ENCODE measurements around the gene TNFAIP1.

The TNFAIP1 gene

GRCh38 chr17:28391401-28391800, 55.8 kb downstream of the TNFAIP1 start:
- TF ChIP-seq CTCF (conservative IDR thresholded peaks at IDR 0.05; ENCODE audit: low read length), result no peak
- no peak for TF ChIP-seq EZH2phosphoT487 (IDR thresholded peaks at IDR 0.05; ENCODE audit: borderline replicate concordance)
- H3K9ac ChIP-seq (ENCODE audit: low read depth, low read length, poor library complexity, severe bottlenecking), result no peak overlapping the region
- no peak overlapping the region for H3K4me2 ChIP-seq (ENCODE audit: low read depth, low read length, poor library complexity, severe bottlenecking)
- H4K20me1 ChIP-seq (ENCODE audit: insufficient read depth, low read length, poor library complexity, severe bottlenecking), result no peaks in the 10 kb centered on the region
- H3K4me3 ChIP-seq (ENCODE audit: low read length, poor library complexity, severe bottlenecking), result no peak overlapping the region
- no peaks in the 10 kb centered on the region for H3K9me3 ChIP-seq (ENCODE audit: insufficient read depth, low read depth, low read length)
- no peaks in the 10 kb centered on the region for H3F3A ChIP-seq (ENCODE audit: low read depth)
- H3K4me1 ChIP-seq (ENCODE audit: insufficient read depth, low read length, poor library complexity, severe bottlenecking), result no peaks in the 10 kb centered on the region
- no peaks in the 10 kb centered on the region for H3K36me3 ChIP-seq (ENCODE audit: insufficient read depth, low read length)
- no peak overlapping the region for H2AFZ ChIP-seq (ENCODE audit: low read length)
- no peaks in the 10 kb centered on the region for H3K27me3 ChIP-seq (ENCODE audit: insufficient read depth, low read length, poor library complexity, severe bottlenecking)
- no peaks in the 10 kb centered on the region for H3K79me2 ChIP-seq (ENCODE audit: insufficient read depth, low read length)
- H3K9me2 ChIP-seq (replicated peaks; ENCODE audit: low read depth, low read length), result no peaks in the 10 kb centered on the region

- Histone ChIP-seq H3K4me2 (ENCODE audit: low read depth, low read length, poor library complexity, severe bottlenecking) (no peak overlapping the region), H3K27me3 (ENCODE audit: insufficient read depth, low read length, poor library complexity, severe bottlenecking) (no peaks in the 10 kb centered on the region), H3K9me3 (ENCODE audit: insufficient read depth, low read depth, low read length) (no peaks in the 10 kb centered on the region), H3K9me2 (replicated peaks; ENCODE audit: low read depth, low read length) (no peaks in the 10 kb centered on the region), H3K4me1 (ENCODE audit: insufficient read depth, low read length, poor library complexity, severe bottlenecking) (no peaks in the 10 kb centered on the region), H3K4me3 (ENCODE audit: low read length, poor library complexity, severe bottlenecking) (no peak overlapping the region), H3K36me3 (ENCODE audit: insufficient read depth, low read length) (no peaks in the 10 kb centered on the region), H3K79me2 (ENCODE audit: insufficient read depth, low read length) (no peaks in the 10 kb centered on the region), H3K9ac (ENCODE audit: low read depth, low read length, poor library complexity, severe bottlenecking) (no peak overlapping the region), H4K20me1 (ENCODE audit: insufficient read depth, low read length, poor library complexity, severe bottlenecking) (no peaks in the 10 kb centered on the region), H2AFZ (ENCODE audit: low read length) (no peak overlapping the region), H3F3A (ENCODE audit: low read depth) (no peaks in the 10 kb centered on the region)
- TF ChIP-seq CTCF (conservative IDR thresholded peaks at IDR 0.05; ENCODE audit: low read length) (no peak), EZH2phosphoT487 (IDR thresholded peaks at IDR 0.05; ENCODE audit: borderline replicate concordance) (no peak)
Measured at GRCh38 chr17:28392491-28392890, 56.9 kb downstream of the TNFAIP1 start.

GRCh38 chr17:28394337-28395116, 59.0 kb downstream of the TNFAIP1 start:
- Histone ChIP-seq H3K4me1 (ENCODE audit: insufficient read depth, low read length, poor library complexity, severe bottlenecking) (no peaks in the 10 kb centered on the region), H3K4me3 (ENCODE audit: low read length, poor library complexity, severe bottlenecking) (no peak overlapping the region), H3K79me2 (ENCODE audit: insufficient read depth, low read length) (no peaks in the 10 kb centered on the region), H4K20me1 (ENCODE audit: insufficient read depth, low read length, poor library complexity, severe bottlenecking) (no peaks in the 10 kb centered on the region), H3K9ac (ENCODE audit: low read depth, low read length, poor library complexity, severe bottlenecking) (no peak overlapping the region), H3K9me3 (ENCODE audit: insufficient read depth, low read depth, low read length) (no peaks in the 10 kb centered on the region), H3F3A (ENCODE audit: low read depth) (no peaks in the 10 kb centered on the region), H3K9me2 (replicated peaks; ENCODE audit: low read depth, low read length) (no peaks in the 10 kb centered on the region), H3K36me3 (ENCODE audit: insufficient read depth, low read length) (no peaks in the 10 kb centered on the region), H3K4me2 (ENCODE audit: low read depth, low read length, poor library complexity, severe bottlenecking) (no peak overlapping the region), H2AFZ (ENCODE audit: low read length) (no peak overlapping the region), H3K27me3 (ENCODE audit: insufficient read depth, low read length, poor library complexity, severe bottlenecking) (no peaks in the 10 kb centered on the region)
- no peak for TF ChIP-seq CTCF (conservative IDR thresholded peaks at IDR 0.05; ENCODE audit: low read length)
- TF ChIP-seq EZH2phosphoT487 (IDR thresholded peaks at IDR 0.05; ENCODE audit: borderline replicate concordance), result no peak
